Left ventricle myocardium inferior (tissue), 1 donor: ENCODE results near the gene SLC25A41. TPM values are rescaled to one million over a fixed set of nuclear protein-coding genes. Genes with fewer than 3 reads are reported as not detected.

Experiments used
- DNase-seq: peaks from one replicate; pipeline ENCODE4 v3.0.0-alpha.2; 2020
- H3K27ac ChIP-seq: fragments of 200-600 bp; replicated peaks from 2 replicates; pipeline ENCODE4 v1.8.0; 2021
- H3K27me3 ChIP-seq: fragments of 200-600 bp; 2 replicates; pipeline ENCODE4 v1.8.0; 2021; ENCODE audit warnings: low read depth
- H3K36me3 ChIP-seq: fragments of 200-600 bp; 2 replicates; pipeline ENCODE4 v1.8.0; 2021
- H3K4me1 ChIP-seq: fragments of 200-600 bp; 2 replicates; pipeline ENCODE4 v1.8.0; 2021
- H3K4me3 ChIP-seq: fragments of 200-600 bp; 2 replicates; pipeline ENCODE4 v1.8.0; 2021; ENCODE audit warnings: mild to moderate bottlenecking, moderate library complexity
- H3K9me3 ChIP-seq: fragments of 200-600 bp; replicated peaks from 2 replicates; pipeline ENCODE4 v1.8.0; 2021
- intact Hi-C: fragments of 100-400 bp; cut with micrococcal nuclease; formaldehyde crosslinking; loops from one replicate; pipeline ENCODE4 v1.11.0; 2022
- total RNA-seq: library from RNA; stranded (reverse); fragmentation: NEBNext Ultra II Directional; extraction: Animal tissue kit (Norgen Biotek cat#: 25700); gene quantifications from one replicate; pipeline ENCODE4 v1.2.1, GENCODE V29; 2021
- TF ChIP-seq, protein P1 (sequence below): fragments of 200-600 bp; IDR thresholded peaks from 2 replicates; pipeline ENCODE4 v1.8.0; 2021; ENCODE audit warnings: antibody characterized with exemption, mild to moderate bottlenecking, borderline replicate concordance
- donor health status: DM: no; HTN: yes; CAD: no; lungs with severe emphysema.

Gene SLC25A41
- total RNA-seq, 1 donor from 2014 or later, result 0.16 TPM

DNA sequence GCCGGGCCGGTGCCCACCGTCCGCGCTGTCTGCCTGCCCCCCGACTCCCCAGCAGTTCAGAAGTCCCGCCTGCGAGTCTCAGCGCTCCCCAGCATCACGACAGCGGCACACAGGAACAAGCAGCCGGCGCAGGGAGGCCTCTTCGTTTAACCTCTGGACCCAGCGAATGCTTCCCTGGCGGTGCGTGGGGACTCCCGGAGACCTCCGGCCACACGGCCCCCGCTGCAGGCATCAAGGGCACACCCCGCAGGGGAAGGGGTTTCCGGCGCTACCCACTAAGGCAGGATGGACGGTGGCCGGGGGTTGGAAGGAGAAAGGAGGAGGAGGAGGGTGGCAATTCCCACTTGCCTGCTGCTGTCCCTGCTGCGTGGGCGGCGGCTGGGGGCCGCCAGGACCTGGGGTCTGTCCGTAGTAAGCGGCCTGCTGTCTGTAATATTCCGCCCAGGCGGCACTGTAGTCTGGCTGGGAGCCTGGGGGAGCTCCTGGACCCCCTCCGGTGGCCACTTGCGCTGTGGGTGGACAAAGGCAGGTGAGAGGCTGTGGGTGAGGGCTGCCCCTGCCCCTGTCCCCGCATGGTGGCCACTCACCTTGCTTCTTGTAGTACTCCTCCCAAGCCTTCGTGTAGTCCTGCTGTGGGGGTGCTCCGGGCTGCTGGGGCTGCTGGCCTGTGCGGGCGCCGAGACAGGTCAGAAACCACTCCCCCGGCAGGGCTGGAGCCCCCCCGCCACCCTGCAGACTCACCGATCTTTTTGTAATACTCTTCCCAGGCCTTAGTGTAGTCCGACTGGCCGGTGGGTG lies 18.6 kb downstream of the SLC25A41 start:
- Histone ChIP-seq H3K9me3 (no peaks in the 10 kb centered on the region), H3K27ac (no peak overlapping the region), H3K4me3 (no peak overlapping the region), H3K27me3 (no peaks in the 10 kb centered on the region), H3K4me1 (peaks cover 19% of the 10 kb centered on the region), H3K36me3 (peaks cover 60% of the 10 kb centered on the region)
- intact Hi-C loops, result no loop called here
- TF ChIP-seq, protein P1, sequence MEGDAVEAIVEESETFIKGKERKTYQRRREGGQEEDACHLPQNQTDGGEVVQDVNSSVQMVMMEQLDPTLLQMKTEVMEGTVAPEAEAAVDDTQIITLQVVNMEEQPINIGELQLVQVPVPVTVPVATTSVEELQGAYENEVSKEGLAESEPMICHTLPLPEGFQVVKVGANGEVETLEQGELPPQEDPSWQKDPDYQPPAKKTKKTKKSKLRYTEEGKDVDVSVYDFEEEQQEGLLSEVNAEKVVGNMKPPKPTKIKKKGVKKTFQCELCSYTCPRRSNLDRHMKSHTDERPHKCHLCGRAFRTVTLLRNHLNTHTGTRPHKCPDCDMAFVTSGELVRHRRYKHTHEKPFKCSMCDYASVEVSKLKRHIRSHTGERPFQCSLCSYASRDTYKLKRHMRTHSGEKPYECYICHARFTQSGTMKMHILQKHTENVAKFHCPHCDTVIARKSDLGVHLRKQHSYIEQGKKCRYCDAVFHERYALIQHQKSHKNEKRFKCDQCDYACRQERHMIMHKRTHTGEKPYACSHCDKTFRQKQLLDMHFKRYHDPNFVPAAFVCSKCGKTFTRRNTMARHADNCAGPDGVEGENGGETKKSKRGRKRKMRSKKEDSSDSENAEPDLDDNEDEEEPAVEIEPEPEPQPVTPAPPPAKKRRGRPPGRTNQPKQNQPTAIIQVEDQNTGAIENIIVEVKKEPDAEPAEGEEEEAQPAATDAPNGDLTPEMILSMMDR, result no peak
- DNase-seq, result no peak

- Histone ChIP-seq H3K4me1 (peaks cover 19% of the 10 kb centered on the region), H3K9me3 (no peaks in the 10 kb centered on the region), H3K36me3 (peaks cover 50% of the 10 kb centered on the region), H3K27me3 (no peaks in the 10 kb centered on the region), H3K27ac (peak overlapping the region; percentile 30), H3K4me3 (no peak overlapping the region)
- TF ChIP-seq, protein P1, result no peak
- intact Hi-C loops, result no loop called here
- no peak for DNase-seq
Observed at GRCh38 chr19:6413721-6414643, 19.6 kb downstream of the SLC25A41 start.

- Histone ChIP-seq H3K36me3 (peaks cover 43% of the 10 kb centered on the region), H3K27me3 (no peaks in the 10 kb centered on the region), H3K27ac (peak overlapping the region; percentile 30), H3K4me1 (peaks cover 19% of the 10 kb centered on the region), H3K9me3 (no peaks in the 10 kb centered on the region), H3K4me3 (no peak overlapping the region)
- no peak for DNase-seq
- TF ChIP-seq, protein P1, result no peak
- intact Hi-C loops, result no loop called here
Observed at GRCh38 chr19:6413291-6413690, 20.3 kb downstream of the SLC25A41 start.

GRCh38 chr19:6412447-6413091 lies 21.0 kb downstream of the SLC25A41 start:
- intact Hi-C loops, result no loop called here
- DNase-seq, result no peak
- no peaks in the 10 kb centered on the region for H3K27me3 ChIP-seq
- H3K4me1 ChIP-seq, result peaks cover 19% of the 10 kb centered on the region
- H3K27ac ChIP-seq, result peak overlapping the region; percentile 30
- no peaks in the 10 kb centered on the region for H3K9me3 ChIP-seq
- peaks cover 36% of the 10 kb centered on the region for H3K36me3 ChIP-seq
- TF ChIP-seq, protein P1, result peak; percentile 60
- no peak overlapping the region for H3K4me3 ChIP-seq

GRCh38 chr19:6412061-6412446 lies 21.5 kb downstream of the SLC25A41 start:
- Histone ChIP-seq H3K36me3 (peaks cover 31% of the 10 kb centered on the region), H3K4me1 (peaks cover 19% of the 10 kb centered on the region), H3K4me3 (no peak overlapping the region), H3K9me3 (no peaks in the 10 kb centered on the region), H3K27ac (peak overlapping the region; percentile 30), H3K27me3 (no peaks in the 10 kb centered on the region)
- TF ChIP-seq, protein P1, result no peak
- DNase-seq, result no peak
- intact Hi-C loops, result no loop called here
